Activated T-helper 1 cell treated with Interleukin-2 at 50 U/mL for 16 hours (primary cell): ENCODE results near the gene COL5A1.

Source experiments
- DNase-seq: peaks from one replicate; pipeline ENCODE4 v3.0.0-alpha.2; 2020; ENCODE audit warnings: low read depth

The COL5A1 gene

DNA sequence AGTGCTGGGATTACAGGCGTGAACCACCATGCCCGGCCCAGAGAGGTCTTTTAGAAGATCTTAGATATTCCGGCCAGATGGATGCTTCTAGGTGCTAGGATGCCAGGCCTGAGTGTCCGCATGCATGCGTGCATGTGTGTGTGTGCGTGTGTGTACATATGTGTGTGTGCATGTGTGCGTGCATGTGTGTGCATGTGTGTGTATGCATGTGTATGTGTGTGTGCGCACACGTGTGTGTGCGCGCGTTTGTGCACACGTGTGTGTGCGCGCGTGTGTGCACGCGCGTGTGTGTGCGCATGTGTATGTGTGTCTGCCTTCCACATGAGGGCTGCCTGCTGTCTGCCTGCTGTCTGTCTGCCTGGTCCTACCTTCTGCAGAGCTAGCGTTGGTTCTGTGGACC is 151.0 kb downstream of the COL5A1 start:
- no peak for DNase-seq

DNA sequence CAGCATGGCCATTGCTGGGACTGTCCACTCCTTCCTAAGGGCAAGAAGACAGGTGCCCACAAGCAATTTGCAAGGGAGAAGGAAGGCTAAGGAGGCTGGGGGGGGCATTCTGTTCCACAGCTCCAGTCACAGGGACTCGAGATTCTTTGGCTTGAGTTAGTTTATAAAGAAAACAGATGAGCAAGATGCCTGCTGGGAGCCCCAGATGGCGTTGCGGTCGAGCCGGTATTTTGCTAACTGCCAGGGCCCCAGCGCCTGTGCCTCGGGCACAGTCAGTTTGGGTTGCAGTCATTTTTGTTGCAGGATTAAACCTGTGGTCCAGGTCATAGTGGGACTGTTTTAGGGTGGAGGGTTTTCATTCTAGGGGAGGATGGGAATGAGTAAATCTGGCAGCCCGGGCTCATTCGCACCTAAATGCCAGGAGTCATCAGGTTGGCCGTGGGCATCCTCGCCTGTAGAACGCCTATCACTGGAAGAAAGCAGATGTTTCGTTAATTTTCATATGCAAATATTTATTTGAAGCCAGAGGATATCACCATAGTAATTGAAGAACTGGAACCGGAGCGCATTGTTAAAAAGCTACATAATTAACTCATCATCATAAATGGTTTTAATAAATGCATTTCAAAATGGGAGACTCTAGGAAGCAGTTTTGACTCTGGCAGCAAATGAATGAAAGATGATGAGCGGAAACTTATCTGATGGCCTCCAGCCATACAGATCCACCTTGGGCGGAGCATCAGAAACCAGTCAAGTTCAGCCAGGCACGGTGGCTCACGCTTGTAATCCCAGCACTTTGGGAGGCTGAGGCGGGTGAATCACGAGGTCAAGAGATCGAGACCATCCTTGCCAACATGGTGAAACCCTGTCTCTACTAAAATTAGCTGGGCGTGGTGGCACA is 151.9 kb downstream of the COL5A1 start:
- DNase-seq = no peak

DNA sequence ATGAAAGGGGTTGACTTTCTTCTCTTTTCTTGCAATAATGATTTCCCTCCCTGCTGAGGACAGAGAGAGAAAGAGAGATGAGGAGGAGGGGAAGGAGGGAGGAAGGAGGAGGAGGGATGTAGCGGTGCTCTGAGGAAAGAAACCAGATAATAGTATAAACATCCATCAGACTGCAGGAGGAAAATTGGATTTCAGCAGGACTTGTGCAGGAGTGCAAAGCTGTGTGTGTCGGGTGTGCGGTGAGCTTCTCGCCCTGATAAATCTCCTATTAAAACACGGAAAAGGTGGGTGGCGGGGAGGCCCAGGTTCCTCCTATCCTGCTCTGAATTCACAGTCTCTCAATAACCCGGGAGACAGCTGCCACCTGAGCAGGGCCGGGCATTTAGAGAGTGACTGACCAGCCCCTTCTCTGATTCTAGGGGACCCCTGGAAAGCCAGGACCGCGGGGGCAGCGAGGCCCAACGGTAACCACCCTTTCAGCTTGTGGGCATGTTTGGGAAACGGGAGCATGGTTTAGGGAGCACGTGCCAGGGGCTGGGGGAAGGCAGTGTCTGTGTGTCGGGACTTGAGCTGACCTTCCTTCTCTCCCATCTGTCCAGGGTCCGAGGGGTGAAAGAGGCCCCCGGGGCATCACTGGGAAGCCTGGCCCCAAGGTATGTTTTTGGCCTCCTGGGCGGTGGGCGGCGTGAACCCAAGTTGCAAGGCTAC is 153.2 kb downstream of the COL5A1 start:
- DNase-seq = no peak

DNA sequence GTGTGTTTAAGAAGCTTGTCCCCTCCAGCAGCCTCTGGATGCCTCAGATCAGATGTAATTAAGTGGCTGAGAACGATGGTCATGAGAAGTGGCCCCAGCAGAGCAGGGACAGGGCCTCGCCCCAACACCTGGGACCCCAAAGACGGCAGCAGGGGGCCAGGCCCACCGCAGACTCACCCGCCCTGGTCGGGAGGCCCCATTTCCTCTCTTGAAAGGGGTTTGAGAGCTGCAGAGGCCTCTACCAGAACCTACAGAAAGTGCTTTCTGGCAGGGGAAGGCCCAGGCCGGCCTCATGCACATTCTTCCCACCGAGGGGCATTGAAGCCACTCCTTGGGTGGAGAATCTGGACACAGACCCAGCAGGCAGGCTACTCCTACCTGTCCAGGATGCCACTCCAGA is 153.8 kb downstream of the COL5A1 start:
- no peak for DNase-seq

DNA sequence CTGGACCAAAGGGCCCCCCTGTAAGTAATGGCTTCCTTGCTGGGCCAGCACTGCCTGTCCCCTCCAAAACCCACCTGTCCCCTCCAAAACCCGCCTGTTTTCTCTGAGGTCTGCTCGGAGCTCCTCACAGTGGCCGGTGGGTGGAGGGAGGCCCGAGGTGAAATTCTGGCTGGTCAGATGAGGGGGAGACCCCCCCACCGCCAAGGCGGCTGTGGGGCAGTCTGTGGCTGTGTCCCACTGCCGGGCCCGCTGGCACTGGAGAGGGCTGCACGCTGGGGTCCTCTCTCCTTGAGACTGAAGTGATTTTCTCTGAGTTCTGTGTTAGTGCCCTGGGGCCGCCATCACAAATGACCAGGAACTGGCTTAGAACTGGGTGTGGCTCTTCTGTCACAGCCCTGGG is 155.3 kb downstream of the COL5A1 start:
- no peak for DNase-seq

DNA sequence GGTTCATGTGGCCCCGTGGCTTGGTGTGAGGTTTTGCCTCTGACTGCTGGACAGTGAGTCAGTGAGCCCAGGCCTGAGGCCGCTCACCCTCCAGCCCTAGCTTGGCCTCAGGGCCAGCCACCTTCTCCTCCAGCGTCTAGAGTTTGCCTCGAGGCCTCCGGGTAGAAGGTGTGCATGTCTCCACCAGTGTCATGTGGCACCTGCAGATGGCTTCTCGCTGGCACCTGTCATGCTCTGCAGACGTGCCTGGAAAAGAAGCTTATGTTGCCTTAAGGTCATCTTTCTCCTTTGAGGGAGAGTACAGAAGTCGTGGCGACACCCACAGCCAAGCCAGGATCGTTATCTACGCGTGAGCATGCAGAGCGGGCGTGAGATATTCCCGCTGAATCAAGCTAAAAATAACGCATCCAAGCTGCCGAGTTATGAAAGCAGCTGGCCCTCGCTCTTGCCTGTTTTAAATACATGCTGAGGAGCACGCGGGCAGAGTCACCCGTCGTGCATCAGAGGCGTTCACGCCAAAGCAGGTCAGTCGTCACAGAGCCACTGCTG is 159.3 kb downstream of the COL5A1 start:
- no peak for DNase-seq

DNA sequence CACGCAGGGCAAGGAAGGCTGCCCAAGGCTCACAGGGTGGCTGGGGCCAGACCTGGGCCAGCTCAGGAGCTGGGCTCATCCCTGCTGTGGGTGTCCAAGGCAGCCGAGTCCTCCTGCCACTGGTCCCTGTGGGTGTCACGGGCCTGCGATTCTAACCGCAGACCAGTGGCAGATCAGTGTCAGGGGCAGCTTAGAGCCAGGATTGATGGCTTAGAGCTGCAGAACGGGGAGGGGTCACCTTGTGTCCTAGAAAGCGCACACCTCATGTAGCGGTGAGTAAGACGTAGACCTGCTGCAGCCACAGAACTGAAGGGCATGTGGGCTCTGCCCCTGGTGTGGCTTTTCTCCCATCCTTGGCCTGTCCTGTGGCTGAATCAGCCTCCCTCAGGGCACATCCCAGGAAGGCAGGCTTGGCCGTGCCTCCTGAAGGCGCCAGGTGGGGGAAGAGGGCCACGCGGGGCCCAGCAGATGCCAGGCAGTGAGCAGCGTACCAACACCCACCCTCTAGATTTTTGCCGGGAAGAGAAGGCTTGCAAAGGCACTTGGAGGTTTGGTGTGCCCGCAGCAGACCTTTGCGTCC is 160.7 kb downstream of the COL5A1 start:
- no peak for DNase-seq

DNA sequence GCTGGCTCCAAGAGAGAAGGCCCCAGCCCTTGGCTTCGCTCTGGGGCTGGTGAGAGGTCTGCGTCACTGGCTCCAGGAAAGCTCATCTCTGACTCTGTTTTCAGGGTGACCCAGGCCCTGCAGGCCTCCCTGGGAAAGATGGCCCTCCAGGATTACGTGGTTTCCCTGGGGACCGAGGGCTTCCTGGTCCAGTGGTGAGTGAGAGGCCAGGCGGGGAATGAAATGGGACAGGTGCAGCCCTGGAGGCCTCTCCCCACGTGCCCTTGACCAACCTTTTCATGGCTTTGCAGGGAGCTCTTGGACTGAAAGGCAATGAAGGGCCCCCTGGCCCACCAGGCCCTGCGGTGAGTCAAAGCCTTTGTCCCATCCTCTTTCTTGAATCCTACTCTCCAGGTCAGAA is 163.3 kb downstream of the COL5A1 start:
- no peak for DNase-seq

DNA sequence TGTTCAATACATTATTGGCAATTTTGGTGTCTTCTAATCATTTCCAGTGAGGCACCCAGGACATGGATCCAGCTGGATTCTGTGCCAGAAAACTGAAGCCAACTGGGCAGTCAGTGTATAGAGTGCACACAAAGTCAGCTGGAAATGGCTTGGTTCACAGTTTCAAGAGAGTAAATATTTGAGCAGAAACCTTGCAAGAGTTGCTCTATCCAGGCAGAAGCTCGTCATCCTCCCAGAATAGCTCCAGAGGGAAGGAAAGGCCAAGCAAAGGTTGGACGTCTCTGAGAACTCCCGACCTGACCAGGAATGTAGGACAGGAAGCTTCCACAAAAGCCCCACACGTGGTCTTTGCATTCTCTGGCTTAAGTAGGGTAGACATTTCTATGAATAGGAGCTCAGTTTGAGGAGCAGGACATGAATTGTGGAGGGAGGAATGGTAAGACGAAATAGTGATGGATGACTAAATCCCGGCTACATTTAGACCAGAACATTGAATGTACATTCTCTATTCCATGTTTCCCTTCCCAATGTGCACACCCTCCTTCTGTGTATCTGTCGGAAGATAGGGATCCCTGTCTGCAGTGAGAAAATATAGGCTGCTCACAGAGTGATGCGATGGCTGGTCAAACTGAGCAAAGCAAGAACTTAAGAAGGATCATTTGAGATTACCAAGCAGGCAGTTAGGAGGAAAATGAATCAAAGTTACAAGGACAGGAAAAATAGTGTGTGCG is 166.3 kb downstream of the COL5A1 start:
- no peak for DNase-seq

DNA sequence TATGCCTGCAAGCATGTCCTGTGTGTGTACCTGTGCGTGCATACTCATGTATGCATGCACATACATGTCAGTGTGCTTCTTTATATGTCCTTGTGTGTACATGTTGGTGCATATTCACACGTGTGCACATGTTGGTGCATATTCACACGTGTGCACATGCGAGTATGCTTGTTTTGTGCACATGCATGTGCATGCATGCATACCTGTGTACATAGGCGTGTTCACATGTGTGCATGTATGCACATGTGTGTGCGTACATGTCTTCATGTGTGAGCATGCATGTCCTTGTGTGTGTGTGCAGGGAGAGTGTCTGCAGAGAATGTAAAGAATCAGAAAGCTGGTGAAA is 166.8 kb downstream of the COL5A1 start:
- DNase-seq = no peak

DNA sequence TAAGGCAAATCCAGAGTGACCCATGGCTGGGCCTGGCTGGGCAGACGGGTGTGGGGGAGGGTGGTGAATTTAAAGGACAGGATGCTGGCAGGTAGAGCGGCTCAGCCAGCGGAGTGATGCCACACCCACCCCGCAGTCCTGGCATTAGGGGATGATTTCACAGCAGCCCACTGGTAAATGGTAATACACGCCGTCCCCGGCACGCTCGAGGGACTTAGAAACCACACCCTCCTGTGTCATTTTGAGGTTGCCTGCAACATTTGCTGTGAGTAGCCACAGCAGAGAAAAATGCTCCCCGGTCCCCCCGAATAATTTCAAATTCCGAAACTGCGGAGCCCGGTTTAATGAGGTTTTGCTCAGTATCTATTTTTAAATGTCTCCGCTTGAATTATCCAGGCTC is 167.7 kb downstream of the COL5A1 start:
- no peak for DNase-seq

DNA sequence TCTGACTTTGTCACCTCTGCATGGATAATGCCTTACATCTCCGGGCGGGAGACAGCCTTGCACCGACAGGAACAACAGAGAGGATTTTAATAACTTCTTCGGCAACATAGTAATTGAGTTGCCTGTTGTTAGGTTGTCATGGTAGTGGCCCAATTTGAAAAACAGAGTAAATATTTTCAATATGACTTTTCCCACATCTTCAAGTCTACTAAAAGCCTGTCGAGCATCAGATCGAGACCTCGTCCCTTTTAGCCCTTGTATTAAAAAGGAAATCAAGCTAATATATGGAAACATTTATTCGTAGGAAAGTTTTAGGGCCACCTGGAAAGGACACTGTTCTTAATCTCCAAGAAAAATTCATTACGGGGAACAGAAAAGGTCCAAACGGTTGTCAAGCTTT is 168.2 kb downstream of the COL5A1 start:
- DNase-seq = no peak

DNA sequence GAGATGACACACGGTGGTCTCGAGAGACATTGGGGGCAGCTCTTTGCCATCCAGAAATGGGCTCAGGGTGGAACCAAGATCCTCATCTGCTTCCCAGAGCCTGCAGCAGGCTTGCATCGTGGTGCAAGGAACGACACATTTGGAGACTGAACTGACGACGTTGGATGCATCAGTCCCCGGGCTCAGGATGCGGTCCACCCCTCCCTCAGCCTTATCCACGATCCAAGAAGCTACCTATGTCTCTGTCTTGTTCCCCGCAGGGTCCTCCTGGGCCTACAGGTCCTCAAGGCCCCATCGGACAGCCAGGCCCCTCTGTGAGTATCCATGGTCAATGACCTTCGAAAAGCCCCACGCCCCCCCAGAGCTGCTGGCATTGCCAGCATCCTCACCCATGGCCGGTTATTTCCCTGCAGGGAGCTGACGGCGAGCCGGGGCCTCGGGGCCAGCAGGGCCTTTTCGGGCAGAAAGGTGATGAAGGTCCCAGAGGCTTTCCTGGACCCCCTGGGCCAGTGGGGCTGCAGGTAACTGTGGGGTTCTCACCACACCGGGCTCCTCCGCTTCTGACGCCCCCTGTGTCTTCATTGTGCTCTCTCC is 169.6 kb downstream of the COL5A1 start:
- DNase-seq = no peak

DNA sequence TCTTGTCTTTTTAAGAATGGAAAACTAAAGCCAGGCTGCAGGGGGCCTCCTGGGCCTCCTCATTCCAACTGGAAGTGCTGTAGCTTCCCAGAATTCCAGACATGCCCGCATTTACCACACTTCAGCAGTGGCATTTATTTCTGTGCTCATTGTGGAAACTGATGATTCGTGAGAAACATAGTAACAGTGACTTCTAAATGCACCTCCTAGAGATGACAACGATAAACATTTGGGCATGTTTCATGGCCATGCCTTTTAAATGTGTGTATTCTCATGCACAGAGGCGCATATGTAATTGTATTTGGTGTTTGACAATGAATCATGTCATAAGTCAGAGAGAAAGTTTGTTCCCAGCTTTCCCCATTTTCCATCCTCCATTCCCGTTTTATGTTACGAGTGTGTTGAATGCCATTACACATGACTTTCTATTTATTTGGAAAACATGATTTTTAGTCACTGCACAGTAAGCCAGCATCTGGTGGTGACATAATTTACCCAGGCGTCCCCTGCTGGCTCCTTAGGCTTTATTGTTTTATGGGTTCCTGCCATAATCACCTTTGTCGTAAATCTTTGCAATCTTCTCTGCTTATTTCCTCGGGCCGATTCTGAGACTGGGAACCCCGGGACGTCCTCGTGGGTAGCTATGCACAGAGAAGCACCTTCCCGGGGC is 170.2 kb downstream of the COL5A1 start:
- no peak for DNase-seq

DNA sequence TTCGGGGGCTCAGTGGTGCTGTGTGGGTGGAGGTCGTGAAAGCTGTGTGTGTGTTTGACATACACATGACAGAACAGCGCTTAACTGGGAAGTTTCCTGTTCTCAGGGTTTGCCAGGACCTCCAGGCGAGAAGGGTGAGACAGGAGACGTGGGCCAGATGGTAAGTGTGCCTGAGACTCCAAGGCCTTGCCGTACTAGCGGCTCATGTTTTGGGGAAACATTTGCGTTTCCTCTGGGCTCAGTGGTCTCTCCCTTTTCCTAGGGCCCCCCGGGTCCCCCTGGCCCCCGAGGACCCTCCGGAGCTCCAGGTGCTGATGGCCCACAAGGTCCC is 170.7 kb downstream of the COL5A1 start:
- DNase-seq = no peak

DNA sequence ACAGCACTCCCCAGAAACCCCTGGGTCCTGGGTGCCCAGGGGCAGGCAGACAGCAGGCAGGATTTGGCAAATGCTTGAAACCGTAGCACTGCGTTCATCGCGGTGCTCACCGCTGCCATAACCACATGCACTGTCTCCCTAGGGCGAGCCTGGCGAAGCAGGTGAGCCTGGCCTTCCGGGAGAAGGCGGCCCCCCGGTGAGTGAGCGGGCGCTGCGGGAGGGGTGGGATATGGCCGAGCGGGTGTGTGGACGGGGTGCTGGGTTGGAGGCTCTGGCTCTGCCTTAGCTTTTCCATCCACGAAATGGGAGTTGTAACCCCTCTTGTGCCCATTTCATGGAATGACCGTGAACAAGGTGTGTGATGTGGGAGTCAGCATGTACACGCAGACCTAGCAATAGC is 172.2 kb downstream of the COL5A1 start:
- DNase-seq = no peak

DNA sequence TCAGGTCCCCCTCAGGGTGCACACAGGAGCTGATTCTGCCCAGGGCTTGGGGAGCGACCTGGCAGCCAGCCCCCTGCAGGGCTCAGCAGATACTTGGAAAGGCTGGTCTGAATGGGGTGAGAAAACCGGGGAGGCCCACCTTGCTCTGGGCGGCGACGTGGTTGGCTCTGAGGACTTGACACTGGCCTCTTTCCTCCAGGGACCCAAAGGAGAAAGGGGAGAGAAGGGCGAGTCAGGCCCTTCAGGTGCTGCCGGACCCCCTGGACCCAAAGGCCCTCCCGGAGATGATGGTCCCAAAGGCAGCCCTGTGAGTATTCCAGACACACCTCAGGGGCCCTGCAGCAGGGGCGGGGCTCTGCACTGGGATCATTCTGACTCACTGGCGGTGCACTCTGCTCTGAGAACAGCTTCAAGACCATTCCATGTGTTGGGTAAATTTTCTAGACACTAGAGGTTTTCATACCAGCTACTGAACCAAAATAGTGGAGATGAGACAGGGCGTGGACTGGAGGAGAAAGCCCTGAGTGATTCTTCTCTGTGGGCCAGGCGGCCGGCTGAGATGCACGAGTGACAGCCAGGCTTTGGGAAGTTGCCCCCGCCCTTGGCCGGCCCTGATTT is 173.1 kb downstream of the COL5A1 start:
- DNase-seq = no peak

DNA sequence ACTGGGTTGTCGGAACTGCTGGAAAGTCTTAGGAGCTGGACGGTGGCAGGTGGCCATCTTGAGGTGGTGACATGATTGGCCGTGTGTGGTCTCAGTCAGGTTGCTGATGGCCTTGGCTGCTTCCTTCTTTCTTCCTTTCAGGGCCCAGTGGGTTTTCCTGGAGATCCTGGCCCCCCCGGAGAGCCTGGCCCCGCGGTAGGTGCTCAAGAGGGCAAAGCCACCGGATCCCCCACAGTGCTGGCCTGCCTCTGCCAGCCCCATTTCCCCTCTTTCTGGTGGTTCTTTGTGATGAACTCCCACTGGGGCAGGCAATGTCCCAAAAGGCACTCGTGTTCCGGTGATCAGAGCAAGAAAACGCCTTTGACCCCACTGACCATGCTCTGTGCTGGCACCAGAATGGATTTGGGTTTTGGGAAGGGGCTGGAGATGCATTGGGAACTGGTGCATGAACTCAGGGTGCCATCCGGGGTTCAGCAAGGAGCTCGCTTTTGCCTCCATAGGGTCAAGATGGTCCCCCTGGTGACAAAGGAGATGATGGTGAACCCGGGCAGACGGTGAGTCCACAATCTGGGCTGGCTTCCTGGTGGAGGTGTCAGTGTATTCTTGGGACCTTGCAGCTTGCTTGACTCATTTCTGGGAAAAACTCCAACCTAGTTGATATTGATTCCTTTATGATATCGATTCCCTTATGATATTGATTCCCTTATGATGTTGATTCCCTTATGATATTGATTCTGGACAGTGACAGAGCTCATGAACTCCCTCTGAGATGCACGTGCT is 174.0 kb downstream of the COL5A1 start:
- DNase-seq = no peak

DNA sequence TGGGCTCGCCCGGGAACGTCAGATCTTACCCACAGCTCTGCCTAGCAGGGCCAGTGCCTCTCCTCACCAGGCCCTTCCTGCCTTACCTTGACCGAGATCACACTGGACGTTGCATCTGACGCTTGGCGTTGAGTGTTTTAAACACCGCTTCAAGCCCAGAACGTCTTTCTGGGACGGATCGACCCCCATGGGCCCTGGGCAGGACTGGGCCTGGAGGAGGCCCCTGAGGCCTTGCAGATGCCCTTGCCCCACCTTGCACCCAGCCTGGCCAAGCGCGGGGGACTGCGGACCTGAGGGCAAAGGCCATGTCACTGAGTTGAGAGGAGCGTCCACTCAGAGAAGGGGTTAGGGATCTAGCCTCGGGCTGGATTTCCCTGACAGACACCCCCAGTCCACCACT is 174.7 kb downstream of the COL5A1 start:
- DNase-seq = no peak

DNA sequence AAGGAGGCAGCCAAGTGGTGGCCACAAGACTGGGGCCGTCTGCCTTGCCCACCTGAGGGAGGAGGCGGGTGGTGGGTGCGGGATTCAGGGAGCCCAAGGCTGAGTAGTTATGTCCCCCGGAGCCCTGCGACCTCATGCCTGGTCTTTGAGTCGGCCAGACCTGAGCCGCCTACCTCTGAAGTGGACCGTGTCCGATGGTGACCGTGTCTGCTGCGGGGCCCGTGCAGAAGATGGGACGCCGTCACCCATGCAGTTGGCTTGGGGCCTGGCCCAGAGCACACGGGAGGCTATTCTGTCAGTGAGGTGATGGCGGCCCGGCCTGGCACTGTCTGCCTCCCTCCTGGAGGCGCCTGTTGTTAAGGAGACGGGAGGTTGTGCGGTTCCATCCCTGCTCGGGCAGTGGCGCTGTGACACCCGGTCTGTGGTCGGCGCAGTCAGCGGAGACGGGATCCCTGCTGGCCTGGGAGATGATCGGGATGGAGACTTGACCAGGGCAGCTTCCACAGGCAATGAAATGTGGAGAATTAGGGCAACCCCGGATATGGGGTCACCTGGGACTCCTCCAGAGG is 176.5 kb downstream of the COL5A1 start:
- no peak for DNase-seq
